ENCODE data around the gene UBE2QL1. TPM values are rescaled to one million over a fixed set of nuclear protein-coding genes. Genes with fewer than 3 reads are reported as not detected.

UBE2QL1 gene
- total and polyA plus RNA-seq, 2 of the 8 experiments (the other 6 are each of a cell fraction or from before 2014, with no cell fraction given), result 0.43 to 0.65 TPM

DNA sequence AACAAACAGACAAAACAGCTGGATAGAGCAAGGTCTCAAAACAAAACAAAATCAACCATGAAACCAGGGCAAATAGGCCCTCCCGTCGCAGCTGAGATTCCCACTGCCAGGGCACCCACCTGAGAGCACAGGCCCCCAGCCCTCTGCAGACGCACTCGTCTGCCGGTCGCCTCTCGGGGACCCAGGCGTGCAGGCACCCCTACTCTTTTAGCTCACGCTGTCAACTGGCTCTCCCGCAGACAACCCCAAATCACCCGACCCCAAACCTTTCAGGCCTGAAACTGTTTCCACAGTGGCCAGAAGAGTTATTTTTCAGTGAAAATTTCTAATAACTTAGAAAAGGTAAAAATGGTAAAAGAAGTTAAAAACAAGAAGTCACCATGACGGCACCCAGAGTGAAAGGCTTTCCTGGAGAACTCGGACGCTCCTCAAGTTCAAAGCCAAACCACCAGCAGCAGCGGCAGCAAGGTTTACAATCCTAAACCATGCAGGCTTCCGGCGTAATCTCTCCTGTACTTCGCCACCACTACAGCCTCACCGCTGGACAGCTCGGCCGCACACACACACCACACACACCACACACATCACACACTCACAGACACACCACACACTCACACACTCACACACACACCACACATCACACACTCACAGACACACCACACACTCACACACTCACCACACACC lies 1.9 kb upstream of the UBE2QL1 start:
- Histone ChIP-seq H3K4me3 (ENCODE audit: extremely low read depth in 1 of 4, insufficient read depth in 2 of 4, low read depth in 3 of 4, low read length in 4 of 4) (no peak overlapping the region), H3K9me3 (ENCODE audit: insufficient read depth in 2 of 2, low read depth in 1 of 2, low read length in 1 of 2) (no peaks in the 10 kb centered on the region), H2BK15ac (ENCODE audit: low read length) (no peak overlapping the region), H2AK5ac (ENCODE audit: low read depth, low read length) (peak overlapping the region; percentile 96; the same call in 1 of the 2 replicates), H3K23me2 (ENCODE audit: low read depth, low read length) (peaks cover 22% of the 10 kb centered on the region), H3K56ac (replicated peaks; ENCODE audit: insufficient read length, low read depth, low read length) (peak overlapping the region; percentile 100), H3K36me3 (ENCODE audit: control insufficient read depth in 2 of 4, insufficient read depth in 4 of 4, low read length in 3 of 4) (no peaks in the 10 kb centered on the region; a peak in 2 of 8 replicates), H2BK5ac (ENCODE audit: low read depth, low read length) (no peak overlapping the region), H3K27ac (ENCODE audit: low read depth, low read length) (no peak overlapping the region), H2BK20ac (ENCODE audit: low read length) (no peak overlapping the region), H3K18ac (ENCODE audit: extremely low read depth, low read length) (no peak overlapping the region), H3K9ac (replicated peaks in 1 of 4; ENCODE audit: extremely low read depth in 1 of 4, low read depth in 3 of 4, low read length in 3 of 4) (no peak overlapping the region), H2AFZ (ENCODE audit: low read length) (no peak overlapping the region), H2BK12ac (ENCODE audit: low read depth, low read length) (no peak overlapping the region), H4K5ac (ENCODE audit: insufficient read length, low read depth, low read length) (no peak overlapping the region), H3K4me2 (ENCODE audit: insufficient read depth in 1 of 2, low read depth in 2 of 2, low read length in 2 of 2) (no peak overlapping the region; a peak in 1 of 4 replicates), H4K91ac (replicated peaks; ENCODE audit: insufficient read length, low read length) (peak overlapping the region; percentile 40), H3K23ac (ENCODE audit: insufficient read length) (no peak overlapping the region), H3K4me1 (replicated peaks in 1 of 4; ENCODE audit: control insufficient read depth in 3 of 4, insufficient read depth in 4 of 4, low read length in 3 of 4) (peaks cover 0 to 9% (median 4%) of the 10 kb centered on the region in 4 experiments; a peak in 4 of 7 replicates), H3K27me3 (replicated peaks in 1 of 4; ENCODE audit: control insufficient read depth in 3 of 4, extremely low read depth in 1 of 4, insufficient read depth in 3 of 4, low read length in 3 of 4) (peaks cover 23 to 54% (median 42%) of the 10 kb centered on the region in 4 experiments), H3K79me2 (ENCODE audit: control insufficient read depth in 1 of 2, insufficient read depth in 2 of 2, low read length in 2 of 2) (no peaks in the 10 kb centered on the region; a peak in 1 of 4 replicates), H4K8ac (ENCODE audit: extremely low read depth, insufficient read depth, low read length) (no peak overlapping the region), H4K20me1 (replicated peaks in 1 of 2; ENCODE audit: control insufficient read depth in 1 of 2, insufficient read depth in 2 of 2, low read length in 2 of 2) (peaks cover 12 to 18% of the 10 kb centered on the region in 2 experiments), H3K4ac (replicated peaks; ENCODE audit: insufficient read length, low read depth, low read length) (no peak overlapping the region), H2BK120ac (replicated peaks; ENCODE audit: low read depth, low read length) (no peak overlapping the region), H3K79me1 (ENCODE audit: low read depth, low read length) (peaks cover 4% of the 10 kb centered on the region; the same call in 1 of the 2 replicates), H3K14ac (ENCODE audit: insufficient read length) (no peak overlapping the region)
- WGBS, 2 experiments (ENCODE audit: extremely low coverage in 1 of 2, insufficient coverage in 1 of 2, insufficient read length in 1 of 2, insufficient replicate concordance in 2 of 2, low coverage in 1 of 2, low lambda C conversion rate in 2 of 2, missing lambda C conversion rate in 1 of 2), result 92% methylated on average over 21 of the region's 21 CpGs; no CpG with 5 or more reads in 1 of the 2 experiments
- FAIRE-seq, result no peak
- ChIA-PET CTCF (ENCODE audit: partially characterized antibody) (interaction anchor here (2.3 kb wide), 1 partner anchor 12 kb away, joined by 11 read pairs; no protein-coding TSS in a partner anchor), POLR2A (ENCODE audit: partially characterized antibody) (no interaction called here)
- no peak for DNase-seq (ENCODE audit: low read depth in 1 of 2, low spot score in 2 of 2)
- no peak for TF ChIP-seq BCL11A (IDR thresholded peaks at IDR 0.05; ENCODE audit: low read depth in 2 of 2, low read length in 2 of 2)
- no peak for TF ChIP-seq EGR1 (IDR thresholded peaks at IDR 0.05; ENCODE audit: borderline replicate concordance, low read depth, low read length)
- no peak for TF ChIP-seq POLR2A (IDR thresholded peaks at IDR 0.05; ENCODE audit: control extremely low read depth in 1 of 2, low read depth in 2 of 2, low read length in 2 of 2)
- no peak for TF ChIP-seq RAD21 (IDR thresholded peaks at IDR 0.05 in 1 of 2, conservative IDR thresholded peaks at IDR 0.05 in 1 of 2; ENCODE audit: low read depth in 2 of 2, low read length in 2 of 2)
- no peak for TF ChIP-seq SIN3A (conservative IDR thresholded peaks at IDR 0.05 in 1 of 2, IDR thresholded peaks at IDR 0.05 in 1 of 2; ENCODE audit: low read depth in 1 of 2, low read length in 2 of 2)
- TF ChIP-seq CBX8 (IDR thresholded peaks at IDR 0.05; ENCODE audit: borderline replicate concordance, low read depth, low read length), result no peak
- TF ChIP-seq, protein P1, sequence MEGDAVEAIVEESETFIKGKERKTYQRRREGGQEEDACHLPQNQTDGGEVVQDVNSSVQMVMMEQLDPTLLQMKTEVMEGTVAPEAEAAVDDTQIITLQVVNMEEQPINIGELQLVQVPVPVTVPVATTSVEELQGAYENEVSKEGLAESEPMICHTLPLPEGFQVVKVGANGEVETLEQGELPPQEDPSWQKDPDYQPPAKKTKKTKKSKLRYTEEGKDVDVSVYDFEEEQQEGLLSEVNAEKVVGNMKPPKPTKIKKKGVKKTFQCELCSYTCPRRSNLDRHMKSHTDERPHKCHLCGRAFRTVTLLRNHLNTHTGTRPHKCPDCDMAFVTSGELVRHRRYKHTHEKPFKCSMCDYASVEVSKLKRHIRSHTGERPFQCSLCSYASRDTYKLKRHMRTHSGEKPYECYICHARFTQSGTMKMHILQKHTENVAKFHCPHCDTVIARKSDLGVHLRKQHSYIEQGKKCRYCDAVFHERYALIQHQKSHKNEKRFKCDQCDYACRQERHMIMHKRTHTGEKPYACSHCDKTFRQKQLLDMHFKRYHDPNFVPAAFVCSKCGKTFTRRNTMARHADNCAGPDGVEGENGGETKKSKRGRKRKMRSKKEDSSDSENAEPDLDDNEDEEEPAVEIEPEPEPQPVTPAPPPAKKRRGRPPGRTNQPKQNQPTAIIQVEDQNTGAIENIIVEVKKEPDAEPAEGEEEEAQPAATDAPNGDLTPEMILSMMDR (IDR thresholded peaks at IDR 0.05; ENCODE audit: control extremely low read depth in 1 of 3, insufficient read depth in 1 of 3, low read depth in 1 of 3, low read length in 3 of 3), result no peak

Data from H1 (cell line).